OCI-LY7 (cell line): ENCODE results near the gene DEGS1. TPM values are rescaled to one million over a fixed set of nuclear protein-coding genes. Genes with fewer than 3 reads are reported as not detected.

Experiments
- BruUV-seq: library from RNA; stranded (reverse); fragments of 400-500 nt; replicated peaks from 2 replicates; lab custom pipeline; 2021; lab: Mats Ljungman, UMichigan
- CTCF ChIA-PET: fragments of 300-600 bp; sonication (Branson Sonifier 250); formaldehyde crosslinking; loops from one replicate; lab custom pipeline; 2022; ENCODE audit warnings: antibody characterized with exemption; ENCODE audit not compliant: unreplicated experiment; lab: Charles Lee
- POLR2A ChIA-PET: fragments of 300-600 bp; sonication (Branson Sonifier 250); formaldehyde crosslinking; loops from one replicate; lab custom pipeline; 2022; ENCODE audit warnings: antibody characterized with exemption; lab: Charles Lee
- DNase-seq: peaks from one replicate; pipeline ENCODE4 v3.0.0-alpha.2; 2015; ENCODE audit warnings: low spot score
- H2AFZ ChIP-seq: fragments of 200-600 bp; sonication (generic), shearing (Covaris generic); 2 replicates; pipeline ENCODE4 v1.6.1; 2014; ENCODE audit warnings: mild to moderate bottlenecking, antibody characterized with exemption, low read length, moderate library complexity
- H3K27ac ChIP-seq: fragments of 200-600 bp; sonication (generic); 2 replicates; pipeline ENCODE4 v1.5.1; 2014; ENCODE audit warnings: mixed run types, low read depth, mild to moderate bottlenecking, moderate library complexity, low read length, inconsistent platforms; ENCODE audit not compliant: poor library complexity, severe bottlenecking
- H3K36me3 ChIP-seq: fragments of 200-600 bp; sonication (generic); 2 replicates; pipeline ENCODE4 v1.6.1; 2014; ENCODE audit warnings: mild to moderate bottlenecking, antibody characterized with exemption, low read length, moderate library complexity, mixed read lengths; ENCODE audit not compliant: insufficient read depth
- H3K4me1 ChIP-seq: fragments of 200-600 bp; sonication (generic); 2 replicates; pipeline ENCODE4 v1.5.1; 2014; ENCODE audit warnings: mild to moderate bottlenecking, low read length; ENCODE audit not compliant: insufficient read depth, poor library complexity, severe bottlenecking
- H3K4me2 ChIP-seq: fragments of 200-600 bp; sonication (generic); 2 replicates; pipeline ENCODE4 v1.6.1; 2014; ENCODE audit warnings: mild to moderate bottlenecking, low read length
- H3K4me3 ChIP-seq: fragments of 200-600 bp; sonication (generic); 2 replicates; pipeline ENCODE4 v1.5.1; 2014; ENCODE audit warnings: mild to moderate bottlenecking, low read depth, low read length; ENCODE audit not compliant: poor library complexity, severe bottlenecking
- H3K79me2 ChIP-seq: fragments of 200-600 bp; sonication (generic); 2 replicates; pipeline ENCODE4 v1.6.1; 2016; ENCODE audit warnings: low read depth, mild to moderate bottlenecking, low read length, moderate library complexity, mixed read lengths; ENCODE audit not compliant: insufficient read depth
- H3K9me2 ChIP-seq: fragments of 200-600 bp; sonication (generic); 2 replicates; pipeline ENCODE4 v1.6.1; 2016; ENCODE audit warnings: mild to moderate bottlenecking, low read length, mixed read lengths; ENCODE audit not compliant: insufficient read depth
- H3K9me3 ChIP-seq: fragments of 200-600 bp; sonication (generic); 2 replicates; pipeline ENCODE4 v1.6.1; 2014; ENCODE audit warnings: mild to moderate bottlenecking, mixed run types, low read length, mixed read lengths
- H4K20me1 ChIP-seq: fragments of 200-600 bp; sonication (generic); 2 replicates; pipeline ENCODE4 v1.6.1; 2014; ENCODE audit warnings: mild to moderate bottlenecking, antibody characterized with exemption, low read length, moderate library complexity, mixed read lengths; ENCODE audit not compliant: insufficient read depth
- CTCF ChIP-seq: fragments of 200-600 bp; sonication (generic); conservative IDR thresholded peaks from 2 replicates; pipeline ENCODE4 v1.5.1; 2014; ENCODE audit warnings: mild to moderate bottlenecking, antibody characterized with exemption, low read length, moderate library complexity, mixed read lengths
- EZH2phosphoT487 ChIP-seq: fragments of 200-600 bp; sonication (generic); IDR thresholded peaks from 2 replicates; pipeline ENCODE4 v1.6.1; 2018; ENCODE audit warnings: low read depth, borderline replicate concordance, mild to moderate bottlenecking, mixed run types, antibody characterized with exemption, low read length, moderate library complexity, mixed read lengths
- intact Hi-C: fragments of 100-400 bp; cut with micrococcal nuclease; formaldehyde crosslinking; loops from one replicate; pipeline ENCODE4 v1.10.0; 2022; ENCODE audit not compliant: unreplicated experiment
- total RNA-seq, 2 experiments: library from RNA; depleted of rRNA in 1 of 2; stranded (reverse); fragments of >200 nt in 1 of 2; shearing (Covaris generic) in 1 of 2; gene quantifications; 2 replicates each; pipeline ENCODE4 v1.2.3, GENCODE V29; 2014 to 2022

Gene DEGS1
- total RNA-seq, 2 experiments from 2014 or later, result 34.8 to 53.2 TPM

GRCh38 chr1:224163311-224163710, 19.7 kb upstream of the DEGS1 start:
- ChIA-PET CTCF (no interaction called here), POLR2A (interaction anchor here (0.5 to 1.1 kb wide), 2 partner anchors 10 to 50 kb away, joined by 3 to 6 read pairs; no protein-coding TSS in a partner anchor)
- Histone ChIP-seq H3K4me1 (no peaks in the 10 kb centered on the region), H3K27ac (no peak overlapping the region), H3K9me3 (no peaks in the 10 kb centered on the region), H3K9me2 (no peaks in the 10 kb centered on the region), H3K4me3 (no peak overlapping the region), H2AFZ (no peak overlapping the region), H3K36me3 (peaks cover 35% of the 10 kb centered on the region), H3K79me2 (no peaks in the 10 kb centered on the region), H3K4me2 (no peak overlapping the region), H4K20me1 (no peaks in the 10 kb centered on the region)
- no TSS peak for BruUV-seq
- no peak for TF ChIP-seq CTCF
- no peak for TF ChIP-seq EZH2phosphoT487
- intact Hi-C loops, result no loop called here
- no peak for DNase-seq

DNA sequence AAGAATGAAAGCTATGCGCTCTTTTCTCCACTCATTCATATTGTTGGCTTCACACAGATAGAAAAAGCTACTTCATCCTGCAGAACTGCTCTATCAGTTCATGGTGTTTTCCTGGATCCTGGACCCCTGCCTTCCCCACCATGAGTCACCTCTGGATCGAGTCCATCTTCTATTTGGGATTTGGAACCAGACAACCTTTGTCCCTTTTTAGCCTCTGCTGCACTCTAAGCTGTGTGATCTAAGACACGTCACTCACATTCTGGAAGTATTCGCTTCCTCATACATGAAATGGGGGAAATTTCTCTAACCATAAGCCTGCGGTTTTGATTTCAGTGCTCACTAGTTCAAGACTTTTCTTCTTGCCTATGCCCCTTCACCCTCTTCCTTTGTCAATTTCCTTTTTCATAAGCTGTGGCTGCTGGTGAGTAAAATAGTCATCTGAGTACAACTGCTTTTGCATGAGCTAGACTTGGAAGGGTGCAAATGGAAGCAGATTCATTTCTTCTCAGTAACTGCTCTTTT, 14.1 kb upstream of the DEGS1 start:
- Histone ChIP-seq H2AFZ (0 out of 2 replicates have a peak overlapping the region, but pooled peaks have one; percentile 12), H3K27ac (no peak overlapping the region), H3K4me2 (peak overlapping the region; percentile 10; the same call in 1 of the 2 replicates), H3K4me3 (no peak overlapping the region), H3K9me3 (no peaks in the 10 kb centered on the region), H3K36me3 (no peaks in the 10 kb centered on the region), H4K20me1 (no peaks in the 10 kb centered on the region), H3K9me2 (no peaks in the 10 kb centered on the region), H3K4me1 (peaks cover 7% of the 10 kb centered on the region), H3K79me2 (no peaks in the 10 kb centered on the region)
- ChIA-PET POLR2A (interaction anchor here (0.5 to 1.8 kb wide), 7 partner anchors 10 to 71 kb away, joined by 3 to 12 read pairs (median 6); no protein-coding TSS in a partner anchor), CTCF (no interaction called here)
- intact Hi-C loops, result no loop called here
- peak; percentile 38 for DNase-seq
- TF ChIP-seq CTCF, result no peak
- TF ChIP-seq EZH2phosphoT487, result no peak
- no TSS peak for BruUV-seq

GRCh38 chr1:224169718-224170270, 13.2 kb upstream of the DEGS1 start:
- BruUV-seq, result no TSS peak
- Histone ChIP-seq H3K4me2 (no peak overlapping the region), H4K20me1 (no peaks in the 10 kb centered on the region), H3K4me1 (peaks cover 7% of the 10 kb centered on the region), H3K4me3 (no peak overlapping the region), H3K9me2 (no peaks in the 10 kb centered on the region), H3K9me3 (no peaks in the 10 kb centered on the region), H3K79me2 (no peaks in the 10 kb centered on the region), H3K27ac (no peak overlapping the region), H3K36me3 (no peaks in the 10 kb centered on the region), H2AFZ (no peak overlapping the region)
- ChIA-PET POLR2A (interaction anchor here (0.6 to 1.8 kb wide), 6 partner anchors 10 to 149 kb away, joined by 3 to 12 read pairs (median 6); no protein-coding TSS in a partner anchor), CTCF (no interaction called here)
- intact Hi-C loops, result no loop called here
- no peak for DNase-seq
- TF ChIP-seq EZH2phosphoT487 (no peak), CTCF (no peak)
